HG03159 (cell line): ENCODE measurements around the gene ZNF22.

ENCODE experiments used
- ATAC-seq: cut with Tn5 transposase; IDR thresholded peaks from one replicate; pipeline ENCODE4 v1.9.1; 2021; ENCODE audit warnings: mild to moderate bottlenecking, moderate library complexity; ENCODE audit not compliant: unreplicated experiment

ZNF22 gene

GRCh38 chr10:45000752-45001380 is at the start of gene ZNF22:
Gene ZNF22, plus strand, starts transcription at chr10:45000923. Its CDS starts 2,446 bp downstream, at chr10:45003369.
- peak; percentile 74 for ATAC-seq

- ATAC-seq: no peak
Measured at GRCh38 chr10:44951576-44952226, 49.0 kb upstream of the ZNF22 start.

GRCh38 chr10:44952779-44953231 is 47.9 kb upstream of the ZNF22 start:
- ATAC-seq: no peak

- ATAC-seq: no peak
Measured at GRCh38 chr10:44954042-44954441, 46.7 kb upstream of the ZNF22 start.

GRCh38 chr10:44954962-44955361 is 45.8 kb upstream of the ZNF22 start:
- no peak for ATAC-seq

- ATAC-seq: no peak
Measured at GRCh38 chr10:44955413-44956070, 45.2 kb upstream of the ZNF22 start.

GRCh38 chr10:44956226-44956625 is 44.5 kb upstream of the ZNF22 start:
- ATAC-seq: no peak

- no peak for ATAC-seq
Measured at GRCh38 chr10:44956717-44957706, 43.7 kb upstream of the ZNF22 start.

- ATAC-seq: no peak
Measured at GRCh38 chr10:44958196-44958897, 42.4 kb upstream of the ZNF22 start.

GRCh38 chr10:44958898-44959246 is 41.9 kb upstream of the ZNF22 start:
- no peak for ATAC-seq

- peak; percentile 97 for ATAC-seq
Measured at GRCh38 chr10:44959247-44960087, 41.3 kb upstream of the ZNF22 start, which contains the start of gene RASSF4. Gene RASSF4, plus strand, starts transcription at chr10:44959802. Its CDS starts 10,401 bp downstream, at chr10:44970203.

- ATAC-seq: no peak
Measured at GRCh38 chr10:44960088-44960460, 40.6 kb upstream of the ZNF22 start.

- ATAC-seq: no peak
Measured at GRCh38 chr10:44960482-44961229, 40.1 kb upstream of the ZNF22 start.

GRCh38 chr10:44961230-44961571 is 39.5 kb upstream of the ZNF22 start:
- ATAC-seq: no peak

GRCh38 chr10:44961931-44962750 is 38.6 kb upstream of the ZNF22 start:
- no peak for ATAC-seq

GRCh38 chr10:44962870-44963738 is 37.6 kb upstream of the ZNF22 start:
- ATAC-seq: no peak
